Measurements from ENCODE around the gene CATSPERD.
"Not testable (repeated sequence)": the region's sequence is repeated elsewhere in the genome, so short reads cannot be mapped to it uniquely, and the experiment has no call there.

DNA sequence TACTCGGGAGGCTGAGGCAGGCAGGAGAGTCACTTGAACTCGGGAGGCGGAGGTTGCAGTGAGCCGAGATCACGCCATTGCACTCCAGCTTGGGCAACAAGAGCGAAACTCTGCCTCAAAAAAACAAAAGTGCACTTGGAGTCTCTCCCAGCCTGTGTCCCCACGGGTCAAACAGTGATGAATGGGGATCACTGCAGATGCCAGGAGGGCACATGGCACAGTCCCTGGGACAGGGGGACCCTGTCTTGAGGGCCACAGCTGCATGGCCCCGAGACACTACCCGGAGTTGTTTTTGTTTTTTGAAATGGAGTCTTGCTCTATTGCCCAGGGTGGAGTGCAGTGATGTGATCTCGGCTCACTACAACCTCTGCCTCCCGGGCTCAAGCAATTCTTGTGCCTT is 60.5 kb downstream of the CATSPERD start:
- TF ChIP-seq POLR2A (IDR thresholded peaks at IDR 0.05) = not testable (repeated sequence)
- TF ChIP-seq, protein P1, sequence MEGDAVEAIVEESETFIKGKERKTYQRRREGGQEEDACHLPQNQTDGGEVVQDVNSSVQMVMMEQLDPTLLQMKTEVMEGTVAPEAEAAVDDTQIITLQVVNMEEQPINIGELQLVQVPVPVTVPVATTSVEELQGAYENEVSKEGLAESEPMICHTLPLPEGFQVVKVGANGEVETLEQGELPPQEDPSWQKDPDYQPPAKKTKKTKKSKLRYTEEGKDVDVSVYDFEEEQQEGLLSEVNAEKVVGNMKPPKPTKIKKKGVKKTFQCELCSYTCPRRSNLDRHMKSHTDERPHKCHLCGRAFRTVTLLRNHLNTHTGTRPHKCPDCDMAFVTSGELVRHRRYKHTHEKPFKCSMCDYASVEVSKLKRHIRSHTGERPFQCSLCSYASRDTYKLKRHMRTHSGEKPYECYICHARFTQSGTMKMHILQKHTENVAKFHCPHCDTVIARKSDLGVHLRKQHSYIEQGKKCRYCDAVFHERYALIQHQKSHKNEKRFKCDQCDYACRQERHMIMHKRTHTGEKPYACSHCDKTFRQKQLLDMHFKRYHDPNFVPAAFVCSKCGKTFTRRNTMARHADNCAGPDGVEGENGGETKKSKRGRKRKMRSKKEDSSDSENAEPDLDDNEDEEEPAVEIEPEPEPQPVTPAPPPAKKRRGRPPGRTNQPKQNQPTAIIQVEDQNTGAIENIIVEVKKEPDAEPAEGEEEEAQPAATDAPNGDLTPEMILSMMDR (IDR thresholded peaks at IDR 0.05) = not testable (repeated sequence)

All from ovary (tissue), 3 donors.